A673 (cell line): ENCODE measurements around the gene TMEM179. TPM values are rescaled to one million over a fixed set of nuclear protein-coding genes. Genes with fewer than 3 reads are reported as not detected.

Experiments
- BruUV-seq: library from RNA; stranded (reverse); fragments of 400-500 nt; replicated peaks from 2 replicates; lab custom pipeline; 2021; lab: Mats Ljungman, UMichigan
- CTCF ChIA-PET: fragments of 300-600 bp; sonication (Branson Sonifier 250); formaldehyde crosslinking; loops from one replicate; lab custom pipeline; 2022; ENCODE audit warnings: antibody characterized with exemption; lab: Charles Lee
- POLR2A ChIA-PET: fragments of 300-600 bp; sonication (Branson Sonifier 250); formaldehyde crosslinking; loops from one replicate; lab custom pipeline; 2022; ENCODE audit warnings: antibody characterized with exemption; ENCODE audit not compliant: low non-redundant PET; lab: Charles Lee
- DNase-seq: peaks from one replicate; pipeline ENCODE4 v3.0.0-alpha.2; 2015; ENCODE audit warnings: low spot score
- H3K27ac ChIP-seq: fragments of 200-600 bp; sonication (generic); 2 replicates; pipeline ENCODE4 v1.5.1; 2016; ENCODE audit warnings: mixed run types, low read depth, mild to moderate bottlenecking, mixed read lengths, antibody characterized with exemption, low read length; ENCODE audit not compliant: poor library complexity, severe bottlenecking
- H3K27me3 ChIP-seq: fragments of 200-600 bp; sonication (generic); replicated peaks from 2 replicates; pipeline ENCODE4 v1.6.1; 2017; ENCODE audit warnings: mixed run types, low read depth, mild to moderate bottlenecking, mixed read lengths, antibody characterized with exemption, low read length; ENCODE audit not compliant: insufficient read depth, poor library complexity
- H3K36me3 ChIP-seq: fragments of 200-600 bp; sonication (generic); 2 replicates; pipeline ENCODE4 v1.6.1; 2016; ENCODE audit warnings: mixed run types, mild to moderate bottlenecking, mixed read lengths, antibody characterized with exemption, low read length; ENCODE audit not compliant: insufficient read depth, poor library complexity, severe bottlenecking
- H3K4me1 ChIP-seq: fragments of 200-600 bp; sonication (generic); 2 replicates; pipeline ENCODE4 v1.6.1; 2017; ENCODE audit warnings: mixed run types, mild to moderate bottlenecking, mixed read lengths, antibody characterized with exemption, low read length; ENCODE audit not compliant: insufficient read depth, poor library complexity, severe bottlenecking
- H3K4me3 ChIP-seq: fragments of 200-600 bp; sonication (generic); 2 replicates; pipeline ENCODE4 v1.5.1; 2016; ENCODE audit warnings: low read depth, mixed run types, mild to moderate bottlenecking, mixed read lengths, low read length; ENCODE audit not compliant: poor library complexity, severe bottlenecking
- H3K9me3 ChIP-seq: fragments of 200-600 bp; sonication (generic); 2 replicates; pipeline ENCODE4 v1.6.1; 2016; ENCODE audit warnings: mixed run types, low read depth, mild to moderate bottlenecking, mixed read lengths, antibody characterized with exemption, low read length; ENCODE audit not compliant: poor library complexity, severe bottlenecking
- EZH2 ChIP-seq: fragments of 200-600 bp; sonication (generic); IDR thresholded peaks from 2 replicates; pipeline ENCODE4 v1.6.1; 2017; ENCODE audit warnings: borderline replicate concordance, low read depth, mild to moderate bottlenecking, mixed read lengths, antibody characterized with exemption, low read length; ENCODE audit not compliant: poor library complexity, severe bottlenecking
- intact Hi-C: fragments of 100-400 bp; cut with micrococcal nuclease; formaldehyde crosslinking; loops from one replicate; pipeline ENCODE4 v1.10.0; 2022; ENCODE audit not compliant: unreplicated experiment
- total RNA-seq: library from RNA; stranded (reverse); gene quantifications from 2 replicates; pipeline ENCODE4 v1.2.3, GENCODE V29; 2021
- TF ChIP-seq, protein P1 (sequence below): fragments of 300-800, 200-600 bp; sonication (generic); conservative IDR thresholded peaks from 2 replicates; pipeline ENCODE4 v1.5.1; 2017; ENCODE audit warnings: low read depth, mild to moderate bottlenecking, antibody characterized with exemption, low read length, moderate library complexity, mixed read lengths

TMEM179 gene
- total RNA-seq, 1 experiment from 2014 or later: 0.58 TPM

DNA sequence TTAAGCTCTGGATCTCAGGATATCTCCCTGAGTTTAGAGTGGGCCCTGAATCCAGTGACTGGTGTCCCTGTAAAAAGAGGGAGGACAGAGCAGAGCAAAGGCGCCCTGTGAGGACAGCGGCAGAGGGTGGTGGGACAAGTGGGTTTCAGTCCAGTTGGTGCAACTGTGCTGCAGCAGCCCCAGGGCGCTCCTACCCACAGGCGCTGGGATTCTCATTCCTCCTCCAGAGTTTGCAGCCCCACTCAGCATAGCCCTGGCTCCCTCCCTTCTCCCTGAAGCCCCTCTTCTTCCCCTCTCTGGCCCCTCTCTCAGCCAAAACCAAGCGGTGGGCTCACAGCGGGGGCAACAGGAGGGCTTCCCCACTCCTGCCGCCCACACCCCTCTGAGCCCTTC lies 1.6 kb downstream of the TMEM179 start:
- no peaks in the 10 kb centered on the region for H3K4me1 ChIP-seq
- ChIA-PET POLR2A (no interaction called here), CTCF (no interaction called here)
- intact Hi-C loops: no loop called here
- no peak overlapping the region for H3K4me3 ChIP-seq
- DNase-seq: no peak
- no TSS peak for BruUV-seq
- H3K27ac ChIP-seq: no peak overlapping the region
- H3K27me3 ChIP-seq: peaks cover 48% of the 10 kb centered on the region
- TF ChIP-seq, protein P1, sequence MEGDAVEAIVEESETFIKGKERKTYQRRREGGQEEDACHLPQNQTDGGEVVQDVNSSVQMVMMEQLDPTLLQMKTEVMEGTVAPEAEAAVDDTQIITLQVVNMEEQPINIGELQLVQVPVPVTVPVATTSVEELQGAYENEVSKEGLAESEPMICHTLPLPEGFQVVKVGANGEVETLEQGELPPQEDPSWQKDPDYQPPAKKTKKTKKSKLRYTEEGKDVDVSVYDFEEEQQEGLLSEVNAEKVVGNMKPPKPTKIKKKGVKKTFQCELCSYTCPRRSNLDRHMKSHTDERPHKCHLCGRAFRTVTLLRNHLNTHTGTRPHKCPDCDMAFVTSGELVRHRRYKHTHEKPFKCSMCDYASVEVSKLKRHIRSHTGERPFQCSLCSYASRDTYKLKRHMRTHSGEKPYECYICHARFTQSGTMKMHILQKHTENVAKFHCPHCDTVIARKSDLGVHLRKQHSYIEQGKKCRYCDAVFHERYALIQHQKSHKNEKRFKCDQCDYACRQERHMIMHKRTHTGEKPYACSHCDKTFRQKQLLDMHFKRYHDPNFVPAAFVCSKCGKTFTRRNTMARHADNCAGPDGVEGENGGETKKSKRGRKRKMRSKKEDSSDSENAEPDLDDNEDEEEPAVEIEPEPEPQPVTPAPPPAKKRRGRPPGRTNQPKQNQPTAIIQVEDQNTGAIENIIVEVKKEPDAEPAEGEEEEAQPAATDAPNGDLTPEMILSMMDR: no peak
- no peak for TF ChIP-seq EZH2
- no peaks in the 10 kb centered on the region for H3K36me3 ChIP-seq
- no peaks in the 10 kb centered on the region for H3K9me3 ChIP-seq

DNA sequence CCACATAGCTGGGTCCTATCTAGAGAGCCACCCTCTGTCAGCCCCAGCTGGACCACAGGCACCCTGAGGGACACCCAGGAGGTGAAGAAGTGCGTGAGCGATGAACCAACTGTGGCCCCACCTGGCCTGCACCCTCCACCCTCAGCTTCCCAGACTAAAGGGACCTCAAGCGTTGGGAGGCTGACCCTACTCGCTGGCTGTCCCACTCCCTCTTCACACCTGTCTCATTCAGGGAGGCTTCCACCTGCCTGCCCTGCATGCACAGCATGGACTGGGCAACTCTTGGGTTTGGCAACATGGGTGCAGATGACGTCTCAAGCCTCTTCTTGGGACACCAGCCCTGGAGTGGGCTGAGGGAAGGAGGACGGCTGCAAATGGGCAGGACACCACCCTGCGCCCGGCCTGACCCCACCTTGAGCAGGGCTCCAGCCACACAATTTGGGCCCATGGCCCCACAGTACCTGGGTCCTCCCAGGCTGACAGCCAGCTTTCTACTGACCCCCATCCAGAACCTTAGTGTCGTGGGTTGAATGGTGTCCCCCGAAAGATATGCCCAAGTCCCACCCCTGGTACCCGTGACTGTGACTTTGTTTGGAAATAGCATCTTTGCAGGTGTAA lies 2.1 kb downstream of the TMEM179 start:
- H3K9me3 ChIP-seq: no peaks in the 10 kb centered on the region
- no TSS peak for BruUV-seq
- no peaks in the 10 kb centered on the region for H3K36me3 ChIP-seq
- DNase-seq: no peak
- intact Hi-C loops: no loop called here
- no peaks in the 10 kb centered on the region for H3K4me1 ChIP-seq
- CTCF ChIA-PET: no interaction called here
- no peak overlapping the region for H3K27ac ChIP-seq
- POLR2A ChIA-PET: no interaction called here
- peaks cover 43% of the 10 kb centered on the region for H3K27me3 ChIP-seq
- TF ChIP-seq, protein P1: no peak
- TF ChIP-seq EZH2: no peak
- H3K4me3 ChIP-seq: no peak overlapping the region

DNA sequence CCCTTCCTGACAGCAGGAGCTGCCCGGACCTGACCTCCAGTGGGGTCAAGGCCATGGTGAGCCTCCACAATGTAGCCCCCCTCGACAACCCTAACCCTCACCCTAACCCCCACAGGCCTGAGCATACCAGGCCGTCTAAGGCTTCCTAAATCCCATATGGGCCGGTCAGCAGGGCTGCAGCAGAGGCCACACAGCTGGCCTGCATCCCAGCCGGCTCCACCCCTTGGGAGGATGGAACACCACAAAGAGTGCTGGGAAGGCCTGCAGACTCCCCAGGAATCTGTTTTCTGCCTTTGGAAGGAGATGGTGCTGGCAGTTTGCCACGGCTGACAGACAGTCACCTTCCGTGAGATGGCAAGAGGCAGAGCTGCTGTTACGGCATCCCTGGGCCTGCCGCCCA lies 2.8 kb downstream of the TMEM179 start:
- Histone ChIP-seq H3K27ac (no peak overlapping the region), H3K36me3 (no peaks in the 10 kb centered on the region), H3K27me3 (peaks cover 37% of the 10 kb centered on the region), H3K9me3 (no peaks in the 10 kb centered on the region), H3K4me3 (no peak overlapping the region), H3K4me1 (no peaks in the 10 kb centered on the region)
- BruUV-seq: no TSS peak
- POLR2A ChIA-PET: no interaction called here
- intact Hi-C loops: no loop called here
- no peak for DNase-seq
- CTCF ChIA-PET: no interaction called here
- TF ChIP-seq, protein P1: no peak
- no peak for TF ChIP-seq EZH2
